ENCODE results near the gene APLNR. TPM values are rescaled to one million over a fixed set of nuclear protein-coding genes. Genes with fewer than 3 reads are reported as not detected.

APLNR gene
- total and polyA plus RNA-seq, 2 experiments from 2014 or later, result 0.18 TPM; not detected in 1

GRCh38 chr11:57200917-57201316 is 36.1 kb downstream of the APLNR start:
- H3K4me1 ChIP-seq (ENCODE audit: insufficient read depth), result peaks cover 7% of the 10 kb centered on the region
- no peaks in the 10 kb centered on the region for H4K20me1 ChIP-seq (ENCODE audit: insufficient read depth)
- 74 to 78% methylated on average over 7 of the region's 7 CpGs for WGBS, 2 experiments (ENCODE audit: low coverage in 1 of 2, low lambda C conversion rate in 2 of 2, missing lambda C conversion rate in 2 of 2)
- DNase-seq, result no peak
- no peak overlapping the region for H3K4me2 ChIP-seq (ENCODE audit: unreplicated experiment)
- no peaks in the 10 kb centered on the region for H3K9me3 ChIP-seq (ENCODE audit: low read depth)
- in situ Hi-C loops (cut with MboI), result no loop called here
- H3K27ac ChIP-seq, result no peak overlapping the region
- H3K27me3 ChIP-seq (replicated peaks; ENCODE audit: insufficient read depth), result peaks cover 48% of the 10 kb centered on the region
- H3K9me2 ChIP-seq (ENCODE audit: insufficient read depth), result no peaks in the 10 kb centered on the region
- no peak overlapping the region for H3K9ac ChIP-seq
- H3F3A ChIP-seq (ENCODE audit: insufficient read depth), result no peaks in the 10 kb centered on the region
- no peaks in the 10 kb centered on the region for H3K79me2 ChIP-seq (ENCODE audit: insufficient read depth)
- H3K36me3 ChIP-seq (ENCODE audit: low read depth), result no peaks in the 10 kb centered on the region
- TF ChIP-seq EZH2phosphoT487 (IDR thresholded peaks at IDR 0.05; ENCODE audit: insufficient read depth, low read depth) (no peak), EZH2 (IDR thresholded peaks at IDR 0.05; ENCODE audit: insufficient read depth, poor library complexity, severe bottlenecking) (no peak)
- no peak overlapping the region for H2AFZ ChIP-seq
- H3K4me3 ChIP-seq, result no peak overlapping the region

- no peaks in the 10 kb centered on the region for H3K36me3 ChIP-seq (ENCODE audit: low read depth)
- H4K20me1 ChIP-seq (ENCODE audit: insufficient read depth), result no peaks in the 10 kb centered on the region
- H3K9me3 ChIP-seq (ENCODE audit: low read depth), result no peaks in the 10 kb centered on the region
- H3K27me3 ChIP-seq (replicated peaks; ENCODE audit: insufficient read depth), result peaks cover 55% of the 10 kb centered on the region
- H3K9me2 ChIP-seq (ENCODE audit: insufficient read depth), result no peaks in the 10 kb centered on the region
- TF ChIP-seq EZH2 (IDR thresholded peaks at IDR 0.05; ENCODE audit: insufficient read depth, poor library complexity, severe bottlenecking), result no peak
- no peak for TF ChIP-seq EZH2phosphoT487 (IDR thresholded peaks at IDR 0.05; ENCODE audit: insufficient read depth, low read depth)
- H3K27ac ChIP-seq, result no peak overlapping the region
- in situ Hi-C loops (cut with MboI), result no loop called here
- no peak overlapping the region for H3K4me2 ChIP-seq (ENCODE audit: unreplicated experiment)
- no peaks in the 10 kb centered on the region for H3K4me1 ChIP-seq (ENCODE audit: insufficient read depth)
- DNase-seq, result no peak
- no peak overlapping the region for H3K9ac ChIP-seq
- H3K79me2 ChIP-seq (ENCODE audit: insufficient read depth), result no peaks in the 10 kb centered on the region
- 73 to 82% methylated on average over 11 of the region's 11 CpGs for WGBS, 2 experiments (ENCODE audit: low coverage in 1 of 2, low lambda C conversion rate in 2 of 2, missing lambda C conversion rate in 2 of 2)
- no peaks in the 10 kb centered on the region for H3F3A ChIP-seq (ENCODE audit: insufficient read depth)
- H2AFZ ChIP-seq, result no peak overlapping the region
- H3K4me3 ChIP-seq, result no peak overlapping the region
These were observed 37.7 kb downstream of the APLNR start for GRCh38 chr11:57199330-57199729.

GRCh38 chr11:57197762-57198161 is 39.3 kb downstream of the APLNR start:
- H4K20me1 ChIP-seq (ENCODE audit: insufficient read depth), result no peaks in the 10 kb centered on the region
- no peaks in the 10 kb centered on the region for H3F3A ChIP-seq (ENCODE audit: insufficient read depth)
- H3K4me3 ChIP-seq, result no peak overlapping the region
- H3K4me2 ChIP-seq (ENCODE audit: unreplicated experiment), result no peak overlapping the region
- DNase-seq, result no peak
- H3K27ac ChIP-seq, result no peak overlapping the region
- H3K36me3 ChIP-seq (ENCODE audit: low read depth), result no peaks in the 10 kb centered on the region
- no peaks in the 10 kb centered on the region for H3K9me2 ChIP-seq (ENCODE audit: insufficient read depth)
- H3K27me3 ChIP-seq (replicated peaks; ENCODE audit: insufficient read depth), result peaks cover 48% of the 10 kb centered on the region
- no peak overlapping the region for H3K9ac ChIP-seq
- 20 to 39% methylated on average over 2 of the region's 2 CpGs for WGBS, 2 experiments (ENCODE audit: low coverage in 1 of 2, low lambda C conversion rate in 2 of 2, missing lambda C conversion rate in 2 of 2)
- in situ Hi-C loops (cut with MboI), result no loop called here
- H3K9me3 ChIP-seq (ENCODE audit: low read depth), result no peaks in the 10 kb centered on the region
- H3K4me1 ChIP-seq (ENCODE audit: insufficient read depth), result no peaks in the 10 kb centered on the region
- H2AFZ ChIP-seq, result no peak overlapping the region
- H3K79me2 ChIP-seq (ENCODE audit: insufficient read depth), result no peaks in the 10 kb centered on the region
- TF ChIP-seq EZH2phosphoT487 (IDR thresholded peaks at IDR 0.05; ENCODE audit: insufficient read depth, low read depth) (no peak), EZH2 (IDR thresholded peaks at IDR 0.05; ENCODE audit: insufficient read depth, poor library complexity, severe bottlenecking) (no peak)

- Histone ChIP-seq H2AFZ (no peak overlapping the region), H3F3A (ENCODE audit: insufficient read depth) (no peaks in the 10 kb centered on the region), H3K9me3 (ENCODE audit: low read depth) (no peaks in the 10 kb centered on the region), H4K20me1 (ENCODE audit: insufficient read depth) (no peaks in the 10 kb centered on the region), H3K27ac (no peak overlapping the region), H3K79me2 (ENCODE audit: insufficient read depth) (no peaks in the 10 kb centered on the region), H3K36me3 (ENCODE audit: low read depth) (no peaks in the 10 kb centered on the region), H3K9ac (no peak overlapping the region), H3K9me2 (ENCODE audit: insufficient read depth) (no peaks in the 10 kb centered on the region), H3K4me2 (ENCODE audit: unreplicated experiment) (no peak overlapping the region), H3K27me3 (replicated peaks; ENCODE audit: insufficient read depth) (peaks cover 37% of the 10 kb centered on the region), H3K4me3 (no peak overlapping the region), H3K4me1 (ENCODE audit: insufficient read depth) (no peaks in the 10 kb centered on the region)
- no peak for DNase-seq
- 64 to 68% methylated on average over 6 of the region's 6 CpGs for WGBS, 2 experiments (ENCODE audit: low coverage in 1 of 2, low lambda C conversion rate in 2 of 2, missing lambda C conversion rate in 2 of 2)
- in situ Hi-C loops (cut with MboI), result no loop called here
- TF ChIP-seq EZH2phosphoT487 (IDR thresholded peaks at IDR 0.05; ENCODE audit: insufficient read depth, low read depth) (no peak), EZH2 (IDR thresholded peaks at IDR 0.05; ENCODE audit: insufficient read depth, poor library complexity, severe bottlenecking) (no peak)
These were observed 40.5 kb downstream of the APLNR start for GRCh38 chr11:57196596-57196995.

GRCh38 chr11:57192316-57192715 is 44.7 kb downstream of the APLNR start:
- Histone ChIP-seq H3K36me3 (ENCODE audit: low read depth) (no peaks in the 10 kb centered on the region), H3F3A (ENCODE audit: insufficient read depth) (no peaks in the 10 kb centered on the region), H3K9me2 (ENCODE audit: insufficient read depth) (no peaks in the 10 kb centered on the region), H3K4me1 (ENCODE audit: insufficient read depth) (no peaks in the 10 kb centered on the region), H3K4me3 (no peak overlapping the region), H3K9me3 (ENCODE audit: low read depth) (no peaks in the 10 kb centered on the region), H2AFZ (no peak overlapping the region), H3K27me3 (replicated peaks; ENCODE audit: insufficient read depth) (peaks cover 15% of the 10 kb centered on the region), H3K9ac (no peak overlapping the region), H4K20me1 (ENCODE audit: insufficient read depth) (no peaks in the 10 kb centered on the region), H3K27ac (no peak overlapping the region), H3K79me2 (ENCODE audit: insufficient read depth) (no peaks in the 10 kb centered on the region), H3K4me2 (ENCODE audit: unreplicated experiment) (no peak overlapping the region)
- in situ Hi-C loops (cut with MboI), result no loop called here
- DNase-seq, result no peak
- WGBS, 2 experiments (ENCODE audit: low coverage in 1 of 2, low lambda C conversion rate in 2 of 2, missing lambda C conversion rate in 2 of 2), result 43 to 50% methylated on average over 1 of the region's 1 CpG
- TF ChIP-seq EZH2 (IDR thresholded peaks at IDR 0.05; ENCODE audit: insufficient read depth, poor library complexity, severe bottlenecking) (no peak), EZH2phosphoT487 (IDR thresholded peaks at IDR 0.05; ENCODE audit: insufficient read depth, low read depth) (no peak)
